ENCODE data around the gene RCC2. TPM values are rescaled to one million over a fixed set of nuclear protein-coding genes. Genes with fewer than 3 reads are reported as not detected.
"Not testable (repeated sequence)": the region's sequence is repeated elsewhere in the genome, so short reads cannot be mapped to it uniquely, and the experiment has no call there.

Gene RCC2
- total RNA-seq, 8 experiments from 2014 or later: 37.9 to 192 (median 49.3) TPM

DNA sequence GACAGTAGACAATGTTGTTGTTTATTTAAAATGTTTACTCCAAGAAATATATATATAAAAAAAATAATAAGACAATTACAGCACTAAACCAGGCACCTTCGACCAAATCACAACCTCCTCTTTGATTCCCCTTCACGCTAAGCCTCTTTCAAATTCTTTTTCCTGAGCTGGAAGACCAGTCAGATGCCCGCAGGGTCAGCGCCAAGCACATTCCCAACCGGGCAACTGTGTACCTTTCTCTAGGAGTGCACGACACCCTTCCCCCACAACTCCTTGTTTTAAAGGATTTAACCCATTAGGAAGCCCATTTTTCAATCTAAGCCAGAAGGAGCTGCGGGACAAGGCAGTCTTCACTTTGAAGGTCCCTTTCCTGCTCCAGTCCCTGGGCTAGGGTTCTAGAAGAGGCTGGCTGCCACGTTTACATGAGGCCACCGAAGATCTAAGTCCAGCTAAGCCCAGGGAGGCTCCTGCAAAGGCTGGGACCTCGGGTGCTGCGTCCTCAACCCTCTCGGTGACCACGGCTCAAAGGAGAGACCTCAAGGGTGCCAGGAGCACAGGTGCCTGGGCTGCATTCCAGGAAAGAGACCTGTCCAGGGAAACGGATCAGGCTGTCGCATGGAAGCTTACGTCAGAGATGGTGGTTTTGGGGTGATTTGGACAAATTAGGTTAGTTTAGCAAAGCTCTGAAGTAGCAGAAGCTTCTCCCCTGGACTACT is 32.6 kb downstream of the RCC2 start:
- H3K4me1 ChIP-seq (replicated peaks in 1 of 2); H3K27ac ChIP-seq; H3K4me3 ChIP-seq; ATAC-seq (replicated peaks in 6 of 8): not testable (repeated sequence)
- in situ Hi-C loops (cut with MboI; ENCODE audit: low pct_unique_long_range_greater_than_20kb in 2 of 9, low sequenced_read_pairs in 9 of 9, unreplicated experiment in 9 of 9): loop anchor here in 3 of 9 experiments (10.0 to 25.0 kb wide), 3 partner anchors 205 to 295 kb away; partner anchors contain the start of gene PADI2 (in 2 of the 3)
- 77 to 93% (median 90%) methylated on average over 2 to 14 of the region's 16 CpGs; no CpG with 5 or more reads in 4 of the 10 experiments for WGBS, 10 experiments

DNA sequence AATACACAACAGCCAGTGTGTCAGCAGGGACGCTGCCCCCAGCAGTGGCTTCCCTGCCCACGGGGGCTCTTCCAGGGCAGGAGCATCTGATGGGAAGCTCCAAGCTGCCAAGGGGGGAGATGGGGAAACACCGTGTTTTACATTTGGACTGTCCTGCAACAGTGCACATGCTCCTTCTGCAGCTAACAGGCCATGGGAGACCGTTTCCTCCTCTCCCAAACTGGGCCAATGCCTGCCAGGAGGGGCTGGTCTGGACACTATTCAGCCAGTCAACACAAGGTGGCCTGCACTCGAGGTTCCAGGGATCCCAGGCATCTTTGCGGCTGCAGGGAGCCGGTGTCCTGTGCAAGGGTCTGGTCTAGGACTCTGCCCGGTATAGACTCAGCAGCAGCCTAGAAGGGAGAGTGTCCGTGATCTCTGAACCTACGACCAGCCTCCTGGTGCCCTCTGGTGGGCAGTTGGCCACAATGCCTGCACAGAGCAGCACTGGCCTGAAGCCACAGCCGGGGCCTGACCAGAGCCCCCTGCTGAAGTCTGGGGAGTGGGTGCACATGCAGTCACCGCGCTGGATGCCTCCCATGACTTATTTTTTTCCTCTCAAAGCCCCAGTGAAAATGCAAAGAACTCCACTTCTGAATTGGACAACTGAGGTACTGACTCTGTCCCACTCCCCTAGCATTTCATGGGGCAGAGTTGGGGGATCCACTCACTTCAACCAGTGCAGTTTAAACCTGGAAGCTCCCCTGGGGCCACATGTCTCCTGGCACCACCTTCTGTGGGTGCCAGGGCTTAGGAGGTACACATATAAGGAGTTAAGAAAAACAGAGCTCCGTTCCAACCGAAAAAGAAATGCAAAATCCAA is 33.3 kb downstream of the RCC2 start:
- in situ Hi-C loops (cut with MboI; ENCODE audit: low pct_unique_long_range_greater_than_20kb in 2 of 9, low sequenced_read_pairs in 9 of 9, unreplicated experiment in 9 of 9): loop anchor here in 3 of 9 experiments (10.0 to 25.0 kb wide), 3 partner anchors 206 to 294 kb away; partner anchors contain the start of gene PADI2 (in 2 of the 3)
- no peak overlapping the region for H3K27ac ChIP-seq
- 39 to 100% (median 62%) methylated on average over 1 to 11 of the region's 15 CpGs; no CpG with 5 or more reads in 5 of the 10 experiments for WGBS, 10 experiments
- no peak overlapping the region for H3K4me3 ChIP-seq
- ATAC-seq (replicated peaks in 6 of 8): peak; percentile 78 to 98 (median 95)
- H3K4me1 ChIP-seq (replicated peaks in 1 of 2): peaks cover 0 to 5% of the 10 kb centered on the region in 2 donors

GRCh38 chr1:17404820-17405219 is 34.7 kb downstream of the RCC2 start:
- in situ Hi-C loops (cut with MboI; ENCODE audit: low pct_unique_long_range_greater_than_20kb in 2 of 9, low sequenced_read_pairs in 9 of 9, unreplicated experiment in 9 of 9): loop anchor here in 3 of 9 experiments (10.0 to 25.0 kb wide), 3 partner anchors 207 to 293 kb away; partner anchors contain the start of gene PADI2 (in 2 of the 3)
- no peak overlapping the region for H3K27ac ChIP-seq
- 0 to 100% (median 77%) methylated on average over 1 to 4 of the region's 6 CpGs; no CpG with 5 or more reads in 6 of the 10 experiments for WGBS, 10 experiments
- no peak for ATAC-seq (replicated peaks in 6 of 8)
- H3K4me3 ChIP-seq: no peak overlapping the region
- H3K4me1 ChIP-seq (replicated peaks in 1 of 2): peaks cover 0 to 12% of the 10 kb centered on the region in 2 donors

DNA sequence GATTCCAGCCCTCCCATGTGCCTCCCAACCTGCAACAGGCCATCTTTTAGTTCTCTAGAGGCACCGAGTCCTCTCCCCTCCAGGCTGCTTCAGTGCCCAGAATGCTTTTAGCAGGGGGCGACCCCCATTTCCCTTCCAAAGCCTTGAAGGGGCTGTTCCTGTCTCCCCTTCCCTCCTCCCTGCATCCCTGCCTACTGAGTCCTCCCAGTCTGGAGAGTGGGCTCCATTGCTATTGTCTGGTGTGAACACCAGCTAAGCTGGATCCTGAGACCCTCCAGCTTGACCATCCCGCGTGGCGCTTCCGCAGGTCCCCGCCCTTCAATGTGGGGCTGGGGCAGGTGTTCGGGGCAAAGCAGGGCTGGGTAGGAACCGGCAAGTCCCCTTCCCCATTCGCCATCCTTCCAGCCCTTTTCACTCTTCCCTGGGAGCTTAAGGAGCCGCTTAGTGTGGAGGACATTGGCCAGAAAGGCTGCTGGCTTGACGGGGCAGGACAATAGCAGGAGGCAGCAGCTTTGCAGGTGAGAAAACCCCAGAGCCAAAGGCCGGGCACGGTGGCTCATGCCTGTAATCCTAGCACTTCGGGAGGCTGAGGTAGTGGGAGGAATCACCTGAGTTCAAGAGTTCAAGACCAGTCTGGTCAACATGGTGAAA is 35.3 kb downstream of the RCC2 start:
- no peak for ATAC-seq (replicated peaks in 6 of 8)
- in situ Hi-C loops (cut with MboI; ENCODE audit: low pct_unique_long_range_greater_than_20kb in 2 of 9, low sequenced_read_pairs in 9 of 9, unreplicated experiment in 9 of 9): loop anchor here in 3 of 9 experiments (10.0 to 25.0 kb wide), 3 partner anchors 208 to 292 kb away; partner anchors contain the start of gene PADI2 (in 2 of the 3)
- WGBS, 10 experiments: 16 to 88% (median 79%) methylated on average over 1 to 11 of the region's 15 CpGs; no CpG with 5 or more reads in 2 of the 10 experiments
- H3K27ac ChIP-seq: no peak overlapping the region
- H3K4me3 ChIP-seq: no peak overlapping the region
- H3K4me1 ChIP-seq (replicated peaks in 1 of 2): peaks cover 0 to 12% of the 10 kb centered on the region in 2 donors

DNA sequence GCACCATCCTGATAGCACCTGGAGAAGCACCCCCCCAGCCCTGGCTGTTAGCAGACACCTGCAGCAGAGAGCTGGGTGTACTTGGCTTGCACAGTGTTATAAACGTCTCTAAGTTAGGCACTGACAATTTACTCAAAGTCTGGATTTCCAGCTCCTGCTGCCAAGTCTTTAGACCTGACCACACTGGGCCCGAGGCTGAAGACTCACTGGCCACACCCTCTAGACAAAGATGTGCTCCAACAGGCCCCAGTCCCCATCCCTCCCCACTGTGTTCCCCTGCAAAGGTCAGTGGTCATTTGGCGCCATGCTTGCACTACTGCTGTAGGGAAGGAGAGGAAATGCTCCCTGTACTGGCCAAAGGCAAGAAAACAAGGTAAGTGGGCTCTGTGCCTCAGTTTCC is 36.4 kb downstream of the RCC2 start:
- in situ Hi-C loops (cut with MboI; ENCODE audit: low pct_unique_long_range_greater_than_20kb in 2 of 9, low sequenced_read_pairs in 9 of 9, unreplicated experiment in 9 of 9): loop anchor here in 3 of 9 experiments (10.0 to 25.0 kb wide), 3 partner anchors 209 to 291 kb away; partner anchors contain the start of gene PADI2 (in 2 of the 3)
- ATAC-seq (replicated peaks in 6 of 8): peak in 3 of 8 experiments; percentile 15 to 30 (median 25)
- peaks cover 0 to 12% of the 10 kb centered on the region in 2 donors for H3K4me1 ChIP-seq (replicated peaks in 1 of 2)
- H3K27ac ChIP-seq: no peak overlapping the region
- no peak overlapping the region for H3K4me3 ChIP-seq
- 17 to 100% (median 58%) methylated on average over 1 of the region's 3 CpGs; no CpG with 5 or more reads in 6 of the 10 experiments for WGBS, 10 experiments

GRCh38 chr1:17401841-17402240 is 37.6 kb downstream of the RCC2 start:
- in situ Hi-C loops (cut with MboI; ENCODE audit: low pct_unique_long_range_greater_than_20kb in 2 of 9, low sequenced_read_pairs in 9 of 9, unreplicated experiment in 9 of 9): loop anchor here in 3 of 9 experiments (10.0 to 25.0 kb wide), 3 partner anchors 210 to 290 kb away; partner anchors contain the start of gene PADI2 (in 2 of the 3)

GRCh38 chr1:17400725-17401341 is 38.6 kb downstream of the RCC2 start:
- Histone ChIP-seq H3K4me1 (replicated peaks in 1 of 2) (peaks cover 0 to 12% of the 10 kb centered on the region in 2 donors), H3K27ac (no peak overlapping the region), H3K4me3 (no peak overlapping the region)
- peak in 5 of 8 experiments; percentile 24 to 37 (median 30) for ATAC-seq (replicated peaks in 6 of 8)
- WGBS, 10 experiments: 0 to 95% (median 70%) methylated on average over 1 to 7 of the region's 11 CpGs; no CpG with 5 or more reads in 3 of the 10 experiments
- in situ Hi-C loops (cut with MboI; ENCODE audit: low pct_unique_long_range_greater_than_20kb in 2 of 9, low sequenced_read_pairs in 9 of 9, unreplicated experiment in 9 of 9): loop anchor here in 3 of 9 experiments (10.0 to 25.0 kb wide), 3 partner anchors 211 to 289 kb away; partner anchors contain the start of gene PADI2 (in 2 of the 3)

More at GRCh38 chr1:17401841-17402240, 37.6 kb downstream of the RCC2 start:
- Histone ChIP-seq H3K4me1 (replicated peaks in 1 of 2) (peaks cover 0 to 12% of the 10 kb centered on the region in 2 donors), H3K4me3 (no peak overlapping the region), H3K27ac (no peak overlapping the region)
- 53 to 100% (median 74%) methylated on average over 1 to 2 of the region's 4 CpGs; no CpG with 5 or more reads in 6 of the 10 experiments for WGBS, 10 experiments
- no peak for ATAC-seq (replicated peaks in 6 of 8)

- Histone ChIP-seq H3K4me3 (no peak overlapping the region), H3K4me1 (replicated peaks in 1 of 2) (peaks cover 0 to 8% of the 10 kb centered on the region in 2 donors), H3K27ac (no peak overlapping the region)
- ATAC-seq (replicated peaks in 6 of 8): no peak
- in situ Hi-C loops (cut with MboI; ENCODE audit: low pct_unique_long_range_greater_than_20kb in 2 of 9, low sequenced_read_pairs in 9 of 9, unreplicated experiment in 9 of 9): loop anchor here in 1 of 9 experiments (25.0 kb wide), 1 partner anchor 286 kb away; the partner anchor contains the start of gene PADI2
- 10 to 86% (median 61%) methylated on average over 1 to 6 of the region's 7 CpGs; no CpG with 5 or more reads in 4 of the 10 experiments for WGBS, 10 experiments
Observed at GRCh38 chr1:17397910-17398695, 41.4 kb downstream of the RCC2 start.

DNA sequence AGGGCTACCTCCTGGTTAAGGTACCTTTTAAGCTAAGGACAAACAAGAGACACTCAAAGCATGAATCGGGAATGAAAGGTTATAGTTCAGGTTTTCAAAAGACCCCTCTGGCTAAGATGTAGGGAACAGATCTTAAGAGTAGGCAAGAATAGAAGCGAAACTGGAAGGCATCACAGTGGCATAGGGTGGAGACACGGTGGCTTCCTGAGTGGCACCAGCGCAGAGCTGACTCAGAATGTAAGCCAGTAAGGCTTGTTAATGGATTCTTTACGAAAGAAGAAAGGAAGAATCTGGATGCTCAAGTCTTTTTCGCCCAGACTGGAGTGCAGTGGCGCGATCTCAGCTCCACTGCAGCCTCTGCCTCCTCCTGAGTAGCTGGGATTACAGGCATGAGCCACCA is 46.2 kb downstream of the RCC2 start:
- Histone ChIP-seq H3K27ac (no peak overlapping the region), H3K4me3 (no peak overlapping the region), H3K4me1 (replicated peaks in 1 of 2) (no peaks in the 10 kb centered on the region)
- ATAC-seq (replicated peaks in 6 of 8): no peak
- in situ Hi-C loops (cut with MboI; ENCODE audit: low pct_unique_long_range_greater_than_20kb in 2 of 9, low sequenced_read_pairs in 9 of 9, unreplicated experiment in 9 of 9): loop anchor here in 1 of 9 experiments (25.0 kb wide), 1 partner anchor 281 kb away; the partner anchor contains the start of gene PADI2
- 40 to 100% (median 66%) methylated on average over 1 to 8 of the region's 8 CpGs; no CpG with 5 or more reads in 1 of the 10 experiments for WGBS, 10 experiments

DNA sequence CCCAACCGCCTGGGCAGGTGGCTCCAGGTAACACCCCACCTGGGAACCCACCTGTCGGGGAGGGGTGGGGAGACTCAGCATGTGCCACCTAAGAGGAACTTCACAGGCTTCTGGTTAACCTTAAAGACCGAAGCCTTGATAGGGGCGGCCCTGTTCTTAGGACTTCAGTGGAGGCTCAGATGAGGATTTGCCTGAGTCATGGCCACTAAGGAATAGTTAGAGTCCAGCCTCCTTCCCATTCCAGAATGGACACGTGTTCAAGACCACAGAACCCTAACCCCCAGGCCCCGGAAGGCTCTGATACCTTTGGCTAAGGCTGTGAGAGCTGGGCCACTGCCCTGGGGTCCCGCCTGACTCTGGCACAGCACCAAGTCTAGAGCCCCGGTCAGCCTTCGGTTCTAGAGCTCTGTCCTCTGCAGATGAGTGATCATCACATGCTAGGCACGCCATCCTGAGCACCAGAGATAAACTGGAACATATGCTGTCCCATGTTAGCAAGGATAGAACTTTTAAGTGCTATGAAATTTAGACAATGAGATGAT is 47.2 kb downstream of the RCC2 start:
- no peaks in the 10 kb centered on the region for H3K4me1 ChIP-seq (replicated peaks in 1 of 2)
- ATAC-seq (replicated peaks in 6 of 8): no peak
- WGBS, 10 experiments: 0 to 80% (median 60%) methylated on average over 1 to 8 of the region's 10 CpGs; no CpG with 5 or more reads in 3 of the 10 experiments
- in situ Hi-C loops (cut with MboI; ENCODE audit: low pct_unique_long_range_greater_than_20kb in 2 of 9, low sequenced_read_pairs in 9 of 9, unreplicated experiment in 9 of 9): loop anchor here in 1 of 9 experiments (25.0 kb wide), 1 partner anchor 280 kb away; the partner anchor contains the start of gene PADI2
- no peak overlapping the region for H3K27ac ChIP-seq
- no peak overlapping the region for H3K4me3 ChIP-seq

Data from motor neuron (in vitro differentiated cells).